ENCODE results near the gene CSRNP3.

DNA sequence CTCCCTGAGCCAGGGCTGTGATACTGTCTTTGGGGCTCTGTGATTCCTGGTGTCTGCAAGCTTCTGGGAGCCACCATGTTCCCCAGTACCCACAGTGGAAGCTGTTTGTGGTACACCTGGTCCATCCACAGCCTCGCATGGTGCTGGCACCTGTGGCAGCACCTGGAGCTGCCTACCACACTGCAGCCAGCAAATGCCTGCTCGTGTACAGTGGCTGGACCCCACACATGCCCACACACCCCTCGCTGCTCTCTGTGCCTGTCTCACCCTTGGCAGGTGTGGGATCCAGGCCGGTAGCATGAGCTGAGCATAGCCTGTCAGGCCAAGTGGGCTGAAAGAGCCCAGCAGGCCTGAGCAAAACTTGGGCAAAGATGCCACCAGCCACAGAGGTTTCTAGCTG lies 41.8 kb upstream of the CSRNP3 start:
- TF ChIP-seq, protein P1, sequence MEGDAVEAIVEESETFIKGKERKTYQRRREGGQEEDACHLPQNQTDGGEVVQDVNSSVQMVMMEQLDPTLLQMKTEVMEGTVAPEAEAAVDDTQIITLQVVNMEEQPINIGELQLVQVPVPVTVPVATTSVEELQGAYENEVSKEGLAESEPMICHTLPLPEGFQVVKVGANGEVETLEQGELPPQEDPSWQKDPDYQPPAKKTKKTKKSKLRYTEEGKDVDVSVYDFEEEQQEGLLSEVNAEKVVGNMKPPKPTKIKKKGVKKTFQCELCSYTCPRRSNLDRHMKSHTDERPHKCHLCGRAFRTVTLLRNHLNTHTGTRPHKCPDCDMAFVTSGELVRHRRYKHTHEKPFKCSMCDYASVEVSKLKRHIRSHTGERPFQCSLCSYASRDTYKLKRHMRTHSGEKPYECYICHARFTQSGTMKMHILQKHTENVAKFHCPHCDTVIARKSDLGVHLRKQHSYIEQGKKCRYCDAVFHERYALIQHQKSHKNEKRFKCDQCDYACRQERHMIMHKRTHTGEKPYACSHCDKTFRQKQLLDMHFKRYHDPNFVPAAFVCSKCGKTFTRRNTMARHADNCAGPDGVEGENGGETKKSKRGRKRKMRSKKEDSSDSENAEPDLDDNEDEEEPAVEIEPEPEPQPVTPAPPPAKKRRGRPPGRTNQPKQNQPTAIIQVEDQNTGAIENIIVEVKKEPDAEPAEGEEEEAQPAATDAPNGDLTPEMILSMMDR (IDR thresholded peaks at IDR 0.05) = no peak
- TF ChIP-seq POLR2A (IDR thresholded peaks at IDR 0.05) = no peak
- no peak for TF ChIP-seq EP300 (IDR thresholded peaks at IDR 0.05)

Measured in tibial nerve (tissue), 4 donors.